SK-N-MC (cell line): Measurements from ENCODE around the gene PIK3R1.

Experiments used
- EZH2 ChIP-seq: fragments of 200-600 bp; sonication (generic); IDR thresholded peaks from one replicate; pipeline ENCODE4 v1.6.1; 2017; ENCODE audit warnings: antibody characterized with exemption
- POLR2AphosphoS5 ChIP-seq: IDR thresholded peaks from 2 replicates; pipeline ENCODE4 v1.6.1; 2012; ENCODE audit warnings: mild to moderate bottlenecking, low read depth, low read length, borderline replicate concordance

GRCh38 chr5:68232277-68232676 lies 16.7 kb downstream of the PIK3R1 start:
- no peak for TF ChIP-seq EZH2
- TF ChIP-seq POLR2AphosphoS5, result no peak
